Measurements from ENCODE around the gene BTBD9.

- TF ChIP-seq CTCF (IDR thresholded peaks at IDR 0.05) (no peak), POLR2A (IDR thresholded peaks at IDR 0.05) (no peak)
Observed at GRCh38 chr6:38586992-38587391, 52.7 kb downstream of the BTBD9 start.

All from Peyer's patch (tissue), 4 donors.